K562 (cell line): ENCODE results near the gene AGO1.

Source experiments
- KDM1A ChIP-seq, 2 experiments: fragments of 450-650 bp; IDR thresholded peaks; 2 replicates each; pipeline ENCODE4 v1.6.1; 2016; ENCODE audit warnings: mild to moderate bottlenecking in 2 of 2
- MTA3 ChIP-seq: fragments of 450-650 bp; formaldehyde crosslinking; IDR thresholded peaks from 2 replicates; pipeline ENCODE4 v1.6.1; 2017; ENCODE audit warnings: mild to moderate bottlenecking, borderline replicate concordance
- PKNOX1 ChIP-seq: fragments of 450-650 bp; IDR thresholded peaks from 2 replicates; pipeline ENCODE4 v1.6.1; 2016
- PML ChIP-seq: IDR thresholded peaks from 2 replicates; pipeline ENCODE4 v1.6.1; 2012; ENCODE audit warnings: low read length, inconsistent platforms
- REST ChIP-seq, 2 experiments: fragments of 450-650 bp; formaldehyde crosslinking in 1 of 2; IDR thresholded peaks; 2 replicates each; pipeline versions ENCODE4 v1.4.0 to v1.6.1; 2014 to 2020; ENCODE audit warnings: mild to moderate bottlenecking in 2 of 2, borderline replicate concordance in 1 of 2, low read depth in 1 of 2
- TCF3 ChIP-seq: sonication (generic); formaldehyde crosslinking; IDR thresholded peaks from 2 replicates; pipeline ENCODE4 v1.4.0; 2020; ENCODE audit warnings: mild to moderate bottlenecking, missing genetic modification reagents
- ZBED1 ChIP-seq: IDR thresholded peaks from 2 replicates; pipeline ENCODE4 v1.6.1; 2014
- TF ChIP-seq, protein P1 (sequence below): fragments of 450-650 bp; IDR thresholded peaks from 2 replicates; pipeline ENCODE4 v1.6.1; 2017; ENCODE audit warnings: mild to moderate bottlenecking, moderate library complexity
- TF ChIP-seq, protein P2 (sequence below): sonication (generic); formaldehyde crosslinking; IDR thresholded peaks from 2 replicates; pipeline ENCODE4 v1.5.0; 2020; ENCODE audit warnings: missing genetic modification reagents

DNA sequence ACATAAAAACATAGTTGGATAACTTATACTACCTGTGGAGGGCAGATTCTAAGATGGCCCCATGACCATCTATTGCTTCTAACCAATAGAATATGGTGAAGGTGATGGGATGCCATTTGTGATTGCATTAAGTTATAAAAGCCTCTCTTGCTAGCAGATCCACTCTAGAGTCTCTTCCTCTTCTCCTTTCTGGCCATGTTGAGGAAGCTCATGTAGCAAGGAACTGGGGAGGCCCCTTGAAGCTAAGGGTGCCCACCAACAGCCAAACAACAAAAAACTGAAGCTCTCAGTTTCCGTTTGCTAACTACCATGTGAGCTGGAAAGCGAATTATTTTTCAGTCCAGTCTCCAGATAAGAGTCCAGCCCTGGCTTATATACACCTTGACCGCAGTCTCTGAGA lies 16.0 kb upstream of the AGO1 start:
- no peak for TF ChIP-seq PKNOX1
- TF ChIP-seq MTA3 = no peak
- no peak for TF ChIP-seq ZBED1
- TF ChIP-seq, protein P1, sequence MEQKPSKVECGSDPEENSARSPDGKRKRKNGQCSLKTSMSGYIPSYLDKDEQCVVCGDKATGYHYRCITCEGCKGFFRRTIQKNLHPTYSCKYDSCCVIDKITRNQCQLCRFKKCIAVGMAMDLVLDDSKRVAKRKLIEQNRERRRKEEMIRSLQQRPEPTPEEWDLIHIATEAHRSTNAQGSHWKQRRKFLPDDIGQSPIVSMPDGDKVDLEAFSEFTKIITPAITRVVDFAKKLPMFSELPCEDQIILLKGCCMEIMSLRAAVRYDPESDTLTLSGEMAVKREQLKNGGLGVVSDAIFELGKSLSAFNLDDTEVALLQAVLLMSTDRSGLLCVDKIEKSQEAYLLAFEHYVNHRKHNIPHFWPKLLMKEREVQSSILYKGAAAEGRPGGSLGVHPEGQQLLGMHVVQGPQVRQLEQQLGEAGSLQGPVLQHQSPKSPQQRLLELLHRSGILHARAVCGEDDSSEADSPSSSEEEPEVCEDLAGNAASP = no peak
- TF ChIP-seq PML = no peak
- no peak for TF ChIP-seq REST (IDR thresholded peaks at IDR 0.05; ENCODE audit: borderline replicate concordance)
- no peak for TF ChIP-seq REST (CRISPR knock-in tag; IDR thresholded peaks at IDR 0.05; ENCODE audit: low read depth)
- TF ChIP-seq, protein P2, sequence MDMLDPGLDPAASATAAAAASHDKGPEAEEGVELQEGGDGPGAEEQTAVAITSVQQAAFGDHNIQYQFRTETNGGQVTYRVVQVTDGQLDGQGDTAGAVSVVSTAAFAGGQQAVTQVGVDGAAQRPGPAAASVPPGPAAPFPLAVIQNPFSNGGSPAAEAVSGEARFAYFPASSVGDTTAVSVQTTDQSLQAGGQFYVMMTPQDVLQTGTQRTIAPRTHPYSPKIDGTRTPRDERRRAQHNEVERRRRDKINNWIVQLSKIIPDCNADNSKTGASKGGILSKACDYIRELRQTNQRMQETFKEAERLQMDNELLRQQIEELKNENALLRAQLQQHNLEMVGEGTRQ (CRISPR knock-in tag) = no peak
- TF ChIP-seq KDM1A (IDR thresholded peaks at IDR 0.05) = no peak
- no peak for TF ChIP-seq TCF3
